Trophoblast cell (in vitro differentiated cells and primary cell): ENCODE data around the gene SH3BGRL.

Experiments
- DNase-seq, 2 donors: peaks; one replicate each; pipeline ENCODE4 v3.0.0-alpha.2; 2016
- H2AFZ ChIP-seq: 2 replicates; pipeline ENCODE4 v1.6.1; 2013; ENCODE audit warnings: low read length, moderate library complexity, mild to moderate bottlenecking; ENCODE audit not compliant: insufficient read depth, poor library complexity
- H2AK5ac ChIP-seq: 2 replicates; pipeline ENCODE4 v1.6.1; 2013; ENCODE audit warnings: mild to moderate bottlenecking, low read length
- H2BK120ac ChIP-seq: 2 replicates; pipeline ENCODE4 v1.6.1; 2013; ENCODE audit warnings: low read length, mild to moderate bottlenecking, moderate library complexity; ENCODE audit not compliant: insufficient read depth, poor library complexity
- H2BK12ac ChIP-seq: 2 replicates; pipeline ENCODE4 v1.6.1; 2013; ENCODE audit warnings: mild to moderate bottlenecking, low read length, moderate library complexity
- H2BK5ac ChIP-seq: 2 replicates; pipeline ENCODE4 v1.6.1; 2013; ENCODE audit warnings: low read length, low read depth, moderate library complexity, mild to moderate bottlenecking; ENCODE audit not compliant: poor library complexity
- H3K14ac ChIP-seq: 2 replicates; pipeline ENCODE4 v1.6.1; 2013; ENCODE audit warnings: mild to moderate bottlenecking, low read length
- H3K18ac ChIP-seq: 2 replicates; pipeline ENCODE4 v1.6.1; 2013; ENCODE audit warnings: mild to moderate bottlenecking, low read length
- H3K23ac ChIP-seq: 2 replicates; pipeline ENCODE4 v1.6.1; 2013; ENCODE audit warnings: low read length
- H3K27ac ChIP-seq: 2 replicates; pipeline ENCODE4 v1.5.1; 2013; ENCODE audit warnings: low read depth, mild to moderate bottlenecking, inconsistent platforms, low read length, moderate library complexity
- H3K27me3 ChIP-seq: 2 replicates; pipeline ENCODE4 v1.6.1; 2013; ENCODE audit warnings: inconsistent platforms, mild to moderate bottlenecking, low read length, moderate library complexity; ENCODE audit not compliant: insufficient read depth
- H3K36me3 ChIP-seq, 2 experiments: 1 replicate in 1 of 2; 2 replicates in 1 of 2; pipeline ENCODE4 v1.6.1; 2013; ENCODE audit warnings: low read length in 2 of 2, mild to moderate bottlenecking in 2 of 2, moderate library complexity in 1 of 2; ENCODE audit not compliant: insufficient read depth in 2 of 2, control insufficient read depth in 1 of 2
- H3K4ac ChIP-seq: 2 replicates; pipeline ENCODE4 v1.6.1; 2013; ENCODE audit warnings: low read depth, mild to moderate bottlenecking, low read length, moderate library complexity
- H3K4me1 ChIP-seq, 2 experiments: 1 replicate in 1 of 2; 2 replicates in 1 of 2; pipeline ENCODE4 v1.6.1; 2013; ENCODE audit warnings: low read length in 2 of 2, mild to moderate bottlenecking in 2 of 2, moderate library complexity in 1 of 2; ENCODE audit not compliant: insufficient read depth in 2 of 2, control insufficient read depth in 1 of 2
- H3K4me2 ChIP-seq: 2 replicates; pipeline ENCODE4 v1.6.1; 2013; ENCODE audit warnings: inconsistent platforms, mild to moderate bottlenecking, low read length, moderate library complexity
- H3K4me3 ChIP-seq: 2 replicates; pipeline ENCODE4 v1.5.1; 2013; ENCODE audit warnings: mild to moderate bottlenecking, low read depth, low read length, inconsistent platforms
- H3K79me1 ChIP-seq: one replicate; pipeline ENCODE4 v1.6.1; 2013; ENCODE audit warnings: low read length
- H3K79me2 ChIP-seq: 2 replicates; pipeline ENCODE4 v1.6.1; 2013; ENCODE audit warnings: low read length, mild to moderate bottlenecking; ENCODE audit not compliant: control insufficient read depth, insufficient read depth, poor library complexity
- H3K9ac ChIP-seq: 2 replicates; pipeline ENCODE4 v1.6.1; 2013; ENCODE audit warnings: mild to moderate bottlenecking, low read length
- H3K9me3 ChIP-seq: 2 replicates; pipeline ENCODE4 v1.6.1; 2013; ENCODE audit warnings: low read depth, mild to moderate bottlenecking, control low read depth, inconsistent platforms, low read length; ENCODE audit not compliant: insufficient read depth
- H4K12ac ChIP-seq: 2 replicates; pipeline ENCODE4 v1.6.1; 2013; ENCODE audit warnings: low read depth, mild to moderate bottlenecking, low read length, moderate library complexity
- H4K8ac ChIP-seq: 2 replicates; pipeline ENCODE4 v1.6.1; 2013; ENCODE audit warnings: low read depth, mild to moderate bottlenecking, low read length, moderate library complexity
- H4K91ac ChIP-seq: one replicate; pipeline ENCODE4 v1.6.1; 2013; ENCODE audit warnings: low read depth, mild to moderate bottlenecking, low read length, moderate library complexity
- WGBS: extraction: QIAGEN DNeasy Blood & Tissue Kit; methylation state at CpG from one replicate; pipeline ENCODE4 v1.1.7; 2013; ENCODE audit warnings: missing lambda C conversion rate; ENCODE audit not compliant: insufficient read length, insufficient coverage; ENCODE audit errors: extremely low coverage; 5-methylcytosine and 5-hydroxymethylcytosine counted together

The SH3BGRL gene

GRCh38 chrX:81286075-81286474 lies 84.2 kb downstream of the SH3BGRL start:
- no peak overlapping the region for H3K4me3 ChIP-seq

GRCh38 chrX:81286608-81287007 lies 84.7 kb downstream of the SH3BGRL start:
- no CpG with 5 or more reads among the region's 1 CpG for WGBS
- H2AK5ac ChIP-seq = no peak overlapping the region
- no peak overlapping the region for H2BK120ac ChIP-seq
- H3K4ac ChIP-seq = no peak overlapping the region
- H3K4me2 ChIP-seq = no peak overlapping the region
- H4K12ac ChIP-seq = no peak overlapping the region
- no peaks in the 10 kb centered on the region for H3K79me1 ChIP-seq
- no peak for DNase-seq
- H3K14ac ChIP-seq = no peak overlapping the region
- H3K18ac ChIP-seq = no peak overlapping the region
- H3K79me2 ChIP-seq = no peaks in the 10 kb centered on the region
- H3K23ac ChIP-seq = no peak overlapping the region
- H3K4me3 ChIP-seq = no peak overlapping the region
- H2AFZ ChIP-seq = no peak overlapping the region
- no peak overlapping the region for H2BK12ac ChIP-seq
- H3K27ac ChIP-seq = no peak overlapping the region
- no peaks in the 10 kb centered on the region for H3K4me1 ChIP-seq
- no peaks in the 10 kb centered on the region for H3K27me3 ChIP-seq
- H3K9me3 ChIP-seq = no peaks in the 10 kb centered on the region
- no peak overlapping the region for H4K8ac ChIP-seq
- no peak overlapping the region for H2BK5ac ChIP-seq
- no peaks in the 10 kb centered on the region for H3K36me3 ChIP-seq
- no peak overlapping the region for H4K91ac ChIP-seq
- H3K9ac ChIP-seq = no peak overlapping the region

More at GRCh38 chrX:81286075-81286474, 84.2 kb downstream of the SH3BGRL start:
- Histone ChIP-seq H4K8ac (no peak overlapping the region), H3K23ac (no peak overlapping the region), H4K91ac (no peak overlapping the region), H3K27ac (no peak overlapping the region), H3K9ac (no peak overlapping the region), H2AFZ (no peak overlapping the region), H3K18ac (no peak overlapping the region), H2BK12ac (no peak overlapping the region), H3K14ac (no peak overlapping the region), H3K27me3 (no peaks in the 10 kb centered on the region), H2BK5ac (no peak overlapping the region), H3K4me2 (no peak overlapping the region), H3K79me1 (no peaks in the 10 kb centered on the region), H2BK120ac (no peak overlapping the region), H3K4ac (no peak overlapping the region), H2AK5ac (no peak overlapping the region), H3K79me2 (no peaks in the 10 kb centered on the region), H4K12ac (no peak overlapping the region), H3K9me3 (no peaks in the 10 kb centered on the region), H3K4me1 (no peaks in the 10 kb centered on the region), H3K36me3 (no peaks in the 10 kb centered on the region)
- no CpG with 5 or more reads among the region's 3 CpGs for WGBS
- no peak for DNase-seq

GRCh38 chrX:81291996-81292395 lies 90.1 kb downstream of the SH3BGRL start:
- Histone ChIP-seq H2BK12ac (no peak overlapping the region), H3K27ac (no peak overlapping the region), H2BK120ac (no peak overlapping the region), H3K79me2 (no peaks in the 10 kb centered on the region), H3K23ac (no peak overlapping the region), H3K4me1 (no peaks in the 10 kb centered on the region), H3K4me3 (no peak overlapping the region), H3K79me1 (no peaks in the 10 kb centered on the region), H4K91ac (no peak overlapping the region), H4K12ac (no peak overlapping the region), H2AK5ac (no peak overlapping the region), H3K4me2 (no peak overlapping the region), H3K18ac (no peak overlapping the region), H3K9ac (no peak overlapping the region), H2AFZ (no peak overlapping the region), H3K4ac (no peak overlapping the region), H4K8ac (no peak overlapping the region), H3K9me3 (peaks cover 6% of the 10 kb centered on the region), H2BK5ac (no peak overlapping the region), H3K27me3 (no peaks in the 10 kb centered on the region), H3K14ac (no peak overlapping the region), H3K36me3 (peaks cover 4 to 5% of the 10 kb centered on the region in 2 experiments)
- no CpG with 5 or more reads among the region's 2 CpGs for WGBS
- DNase-seq = no peak

- H2BK5ac ChIP-seq = no peak overlapping the region
- WGBS = no CpG with 5 or more reads among the region's 2 CpGs
- H2AFZ ChIP-seq = no peak overlapping the region
- no peaks in the 10 kb centered on the region for H3K27me3 ChIP-seq
- H3K79me2 ChIP-seq = no peaks in the 10 kb centered on the region
- H4K8ac ChIP-seq = no peak overlapping the region
- no peaks in the 10 kb centered on the region for H3K4me1 ChIP-seq
- H3K18ac ChIP-seq = no peak overlapping the region
- no peak overlapping the region for H3K14ac ChIP-seq
- H2BK12ac ChIP-seq = no peak overlapping the region
- no peak overlapping the region for H3K27ac ChIP-seq
- H3K4me3 ChIP-seq = no peak overlapping the region
- no peak overlapping the region for H3K4me2 ChIP-seq
- H4K12ac ChIP-seq = no peak overlapping the region
- DNase-seq = no peak
- no peak overlapping the region for H2AK5ac ChIP-seq
- H3K9me3 ChIP-seq = peaks cover 6% of the 10 kb centered on the region
- no peak overlapping the region for H3K9ac ChIP-seq
- no peaks in the 10 kb centered on the region for H3K79me1 ChIP-seq
- peaks cover 4 to 5% of the 10 kb centered on the region in 2 experiments for H3K36me3 ChIP-seq
- no peak overlapping the region for H3K4ac ChIP-seq
- H2BK120ac ChIP-seq = no peak overlapping the region
- H4K91ac ChIP-seq = no peak overlapping the region
- no peak overlapping the region for H3K23ac ChIP-seq
These were observed 92.2 kb downstream of the SH3BGRL start for GRCh38 chrX:81294101-81294500.
